Subcutaneous adipose tissue (tissue), 4 donors: ENCODE results near the gene COL15A1. TPM values are rescaled to one million over a fixed set of nuclear protein-coding genes. Genes with fewer than 3 reads are reported as not detected.

Source experiments
- total RNA-seq, 4 donors: library from RNA; depleted of rRNA; stranded (reverse); fragments of >200 nt; gene quantifications; one replicate each; pipeline ENCODE4 v1.1.0, GENCODE V29; 2016
- TF ChIP-seq, protein P1 (sequence below): fragments of 450-650 bp; IDR thresholded peaks from one replicate; pipeline ENCODE4 v1.5.1; 2016; ENCODE audit warnings: low read depth, mild to moderate bottlenecking, control low read depth, antibody characterized with exemption, moderate library complexity

Gene COL15A1
- total RNA-seq, 4 donors from 2014 or later: 21.2 to 85.5 (median 59.4) TPM

DNA sequence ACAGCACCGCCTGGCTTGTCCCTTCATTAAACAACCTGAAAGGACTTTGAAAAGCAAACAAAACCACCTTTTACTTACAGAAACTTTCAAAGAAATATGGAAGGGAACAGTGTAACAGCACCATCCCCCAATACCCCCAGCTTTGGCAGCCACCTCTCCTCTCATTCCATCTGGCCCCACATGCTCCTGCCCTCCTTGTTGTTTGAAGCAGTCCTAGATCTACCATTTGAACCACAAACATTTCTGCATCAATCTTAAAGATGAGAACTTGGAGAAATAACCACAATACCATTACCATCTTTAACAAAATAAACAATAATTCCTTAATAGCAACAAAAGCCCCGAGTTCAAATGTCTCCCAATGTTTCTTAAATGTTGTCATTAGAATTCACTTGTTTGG lies 17.8 kb upstream of the COL15A1 start:
- TF ChIP-seq, protein P1, sequence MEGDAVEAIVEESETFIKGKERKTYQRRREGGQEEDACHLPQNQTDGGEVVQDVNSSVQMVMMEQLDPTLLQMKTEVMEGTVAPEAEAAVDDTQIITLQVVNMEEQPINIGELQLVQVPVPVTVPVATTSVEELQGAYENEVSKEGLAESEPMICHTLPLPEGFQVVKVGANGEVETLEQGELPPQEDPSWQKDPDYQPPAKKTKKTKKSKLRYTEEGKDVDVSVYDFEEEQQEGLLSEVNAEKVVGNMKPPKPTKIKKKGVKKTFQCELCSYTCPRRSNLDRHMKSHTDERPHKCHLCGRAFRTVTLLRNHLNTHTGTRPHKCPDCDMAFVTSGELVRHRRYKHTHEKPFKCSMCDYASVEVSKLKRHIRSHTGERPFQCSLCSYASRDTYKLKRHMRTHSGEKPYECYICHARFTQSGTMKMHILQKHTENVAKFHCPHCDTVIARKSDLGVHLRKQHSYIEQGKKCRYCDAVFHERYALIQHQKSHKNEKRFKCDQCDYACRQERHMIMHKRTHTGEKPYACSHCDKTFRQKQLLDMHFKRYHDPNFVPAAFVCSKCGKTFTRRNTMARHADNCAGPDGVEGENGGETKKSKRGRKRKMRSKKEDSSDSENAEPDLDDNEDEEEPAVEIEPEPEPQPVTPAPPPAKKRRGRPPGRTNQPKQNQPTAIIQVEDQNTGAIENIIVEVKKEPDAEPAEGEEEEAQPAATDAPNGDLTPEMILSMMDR: no peak

- TF ChIP-seq, protein P1: no peak
Measured at GRCh38 chr9:98927724-98928123, 16.0 kb upstream of the COL15A1 start.

GRCh38 chr9:98929071-98929470 lies 14.6 kb upstream of the COL15A1 start:
- TF ChIP-seq, protein P1: no peak

GRCh38 chr9:98929895-98930341 lies 13.8 kb upstream of the COL15A1 start:
- TF ChIP-seq, protein P1: no peak

DNA sequence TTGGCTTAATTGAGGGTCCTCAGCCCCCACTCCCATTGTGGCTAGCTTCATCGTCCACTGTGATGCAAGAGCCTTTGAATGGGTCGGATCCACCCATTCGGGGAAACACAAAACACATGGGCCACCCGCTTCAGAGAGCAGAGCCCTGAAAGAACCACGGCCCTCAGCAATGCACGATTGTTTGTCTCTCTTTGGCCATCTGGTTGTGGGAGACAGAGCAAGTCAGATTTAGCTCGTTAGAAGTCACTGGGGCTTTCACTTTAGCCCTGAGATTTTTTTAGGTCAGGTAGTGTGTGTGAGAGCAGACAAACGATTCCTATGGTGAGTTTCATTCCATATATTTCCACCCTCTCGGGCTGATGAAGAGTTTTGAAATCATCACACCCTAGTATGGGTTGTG lies 12.9 kb upstream of the COL15A1 start:
- TF ChIP-seq, protein P1: no peak

DNA sequence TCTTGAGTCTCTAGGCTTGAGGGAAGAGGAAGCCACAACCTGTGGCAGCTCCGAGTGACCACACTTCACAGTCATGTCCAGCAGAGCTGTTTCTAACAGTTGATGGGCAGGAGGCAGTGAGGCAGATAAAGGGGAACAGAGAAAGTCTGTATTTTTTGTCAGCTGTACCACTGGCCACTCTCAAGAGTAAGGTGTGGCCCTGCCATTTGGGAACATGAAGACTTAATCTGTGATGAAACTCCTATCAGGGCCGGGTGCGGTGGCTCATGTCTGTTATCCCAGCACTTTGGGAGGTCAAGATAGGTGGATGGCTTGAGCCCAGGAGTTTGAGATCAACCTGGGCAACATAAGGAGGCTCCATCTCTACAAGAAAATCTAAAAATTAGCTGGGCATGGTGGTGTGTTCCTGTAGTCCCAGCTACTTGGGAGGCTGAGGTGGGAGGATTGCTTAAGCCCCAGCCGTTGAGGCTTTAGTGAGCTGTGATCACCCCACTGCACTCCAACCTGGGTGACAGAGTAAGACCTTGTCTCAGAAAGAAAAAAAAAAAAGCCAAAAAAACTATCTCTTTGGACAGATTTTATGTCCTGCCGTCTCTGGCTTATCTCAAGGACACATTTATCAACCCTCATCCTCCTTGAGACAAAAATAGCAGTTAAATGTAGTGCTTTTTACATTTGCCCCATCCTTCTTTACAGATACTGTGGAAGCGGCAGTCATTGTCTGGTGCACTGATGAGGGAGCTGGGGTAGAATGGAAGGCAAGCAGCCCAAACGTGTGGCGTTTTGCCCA lies 11.9 kb upstream of the COL15A1 start:
- TF ChIP-seq, protein P1: no peak

GRCh38 chr9:98933185-98933584 lies 10.5 kb upstream of the COL15A1 start:
- TF ChIP-seq, protein P1: no peak
